GM12801 (cell line): ENCODE data around the gene STEAP3.

Experiments used
- TF ChIP-seq, protein P1 (sequence below): IDR thresholded peaks from one replicate; pipeline ENCODE4 v1.5.1; 2011; ENCODE audit warnings: control low read depth; ENCODE audit not compliant: insufficient read length; ENCODE audit errors: extremely low read depth

Gene STEAP3

GRCh38 chr2:119263025-119263424 is 39.4 kb downstream of the STEAP3 start:
- TF ChIP-seq, protein P1, sequence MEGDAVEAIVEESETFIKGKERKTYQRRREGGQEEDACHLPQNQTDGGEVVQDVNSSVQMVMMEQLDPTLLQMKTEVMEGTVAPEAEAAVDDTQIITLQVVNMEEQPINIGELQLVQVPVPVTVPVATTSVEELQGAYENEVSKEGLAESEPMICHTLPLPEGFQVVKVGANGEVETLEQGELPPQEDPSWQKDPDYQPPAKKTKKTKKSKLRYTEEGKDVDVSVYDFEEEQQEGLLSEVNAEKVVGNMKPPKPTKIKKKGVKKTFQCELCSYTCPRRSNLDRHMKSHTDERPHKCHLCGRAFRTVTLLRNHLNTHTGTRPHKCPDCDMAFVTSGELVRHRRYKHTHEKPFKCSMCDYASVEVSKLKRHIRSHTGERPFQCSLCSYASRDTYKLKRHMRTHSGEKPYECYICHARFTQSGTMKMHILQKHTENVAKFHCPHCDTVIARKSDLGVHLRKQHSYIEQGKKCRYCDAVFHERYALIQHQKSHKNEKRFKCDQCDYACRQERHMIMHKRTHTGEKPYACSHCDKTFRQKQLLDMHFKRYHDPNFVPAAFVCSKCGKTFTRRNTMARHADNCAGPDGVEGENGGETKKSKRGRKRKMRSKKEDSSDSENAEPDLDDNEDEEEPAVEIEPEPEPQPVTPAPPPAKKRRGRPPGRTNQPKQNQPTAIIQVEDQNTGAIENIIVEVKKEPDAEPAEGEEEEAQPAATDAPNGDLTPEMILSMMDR: no peak

DNA sequence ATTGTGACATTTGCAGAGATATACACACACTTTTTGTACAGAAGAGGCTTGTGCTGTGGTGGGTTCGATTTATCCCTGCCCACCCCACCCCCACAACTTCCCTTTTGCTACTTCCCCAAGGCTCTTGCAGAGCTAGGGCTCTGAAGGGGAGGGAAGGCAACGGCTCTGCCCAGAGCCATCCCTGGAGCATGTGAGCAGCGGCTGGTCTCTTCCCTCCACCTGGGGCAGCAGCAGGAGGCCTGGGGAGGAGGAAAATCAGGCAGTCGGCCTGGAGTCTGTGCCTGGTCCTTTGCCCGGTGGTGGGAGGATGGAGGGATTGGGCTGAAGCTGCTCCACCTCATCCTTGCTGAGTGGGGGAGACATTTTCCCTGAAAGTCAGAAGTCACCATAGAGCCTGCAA is 40.0 kb downstream of the STEAP3 start:
- TF ChIP-seq, protein P1: no peak

- TF ChIP-seq, protein P1: no peak
Measured at GRCh38 chr2:119264781-119265692, 41.4 kb downstream of the STEAP3 start.

- TF ChIP-seq, protein P1: no peak
Measured at GRCh38 chr2:119265693-119266066, 42.0 kb downstream of the STEAP3 start.

- TF ChIP-seq, protein P1: no peak
Measured at GRCh38 chr2:119266091-119266589, 42.5 kb downstream of the STEAP3 start.

DNA sequence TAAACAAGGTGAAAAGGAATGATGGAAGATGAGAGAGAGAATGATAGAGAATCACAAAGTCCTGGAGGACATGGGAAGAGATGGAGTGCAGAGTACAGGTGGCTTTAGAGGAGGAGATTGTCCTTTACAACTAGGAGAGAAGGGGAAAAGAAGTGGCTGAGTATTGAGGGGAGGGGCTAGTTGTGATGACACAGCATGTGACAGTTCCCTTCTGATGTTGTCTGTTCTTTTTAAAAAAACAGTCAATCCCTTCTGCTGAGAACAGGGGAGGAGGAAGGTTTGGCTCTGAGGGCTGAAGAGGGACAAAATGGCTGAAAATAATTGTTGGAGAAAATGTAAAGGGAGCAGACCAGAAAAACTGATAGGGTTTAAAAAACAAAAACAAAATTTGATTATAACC is 44.0 kb downstream of the STEAP3 start:
- TF ChIP-seq, protein P1: no peak

DNA sequence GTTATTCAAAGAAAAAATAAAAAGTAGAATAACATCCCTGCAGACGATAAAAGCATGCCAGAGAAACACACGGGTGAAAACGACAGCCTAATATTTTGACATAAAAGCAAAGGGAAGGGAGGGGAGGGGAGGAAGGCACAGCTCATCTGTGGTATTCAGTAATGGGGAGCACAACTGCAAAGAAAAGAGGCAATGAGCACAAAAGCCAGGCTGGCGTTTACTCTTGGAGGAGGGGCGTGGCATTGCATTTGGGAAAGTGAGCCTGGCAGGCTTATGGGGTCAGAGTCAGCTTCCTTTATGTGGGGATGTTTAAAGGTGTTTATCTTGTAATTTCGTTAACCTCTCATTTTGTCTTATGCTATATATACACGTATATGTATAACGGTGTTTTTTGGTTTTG is 53.2 kb downstream of the STEAP3 start:
- TF ChIP-seq, protein P1: no peak
